LNCaP clone FGC (cell line): ENCODE results near the gene INPP4B.

Experiments
- DNase-seq: peaks from one replicate; pipeline ENCODE4 v3.0.0-alpha.2; 2011; ENCODE audit warnings: low read depth
- H3K4me3 ChIP-seq: 2 replicates; pipeline ENCODE4 v1.5.1; 2011; ENCODE audit warnings: mild to moderate bottlenecking, low read depth, low read length, control low read depth
- CTCF ChIP-seq: IDR thresholded peaks from 2 replicates; pipeline ENCODE4 v1.5.1; 2012; ENCODE audit warnings: mild to moderate bottlenecking; ENCODE audit not compliant: control insufficient read depth, insufficient read depth; ENCODE audit errors: extremely low read depth

INPP4B gene

GRCh38 chr4:142161086-142161485, 685.0 kb downstream of the INPP4B start:
- DNase-seq = no peak
- TF ChIP-seq CTCF = no peak
- no peak overlapping the region for H3K4me3 ChIP-seq

- no peak overlapping the region for H3K4me3 ChIP-seq
- TF ChIP-seq CTCF = no peak
- DNase-seq = no peak
These were observed 685.6 kb downstream of the INPP4B start for GRCh38 chr4:142160509-142160908.

- no peak for DNase-seq
- TF ChIP-seq CTCF = no peak
- H3K4me3 ChIP-seq = no peak overlapping the region
These were observed 687.1 kb downstream of the INPP4B start for GRCh38 chr4:142158980-142159379.

GRCh38 chr4:142156256-142156655, 689.8 kb downstream of the INPP4B start:
- H3K4me3 ChIP-seq = no peak overlapping the region
- TF ChIP-seq CTCF = no peak
- DNase-seq = no peak

- H3K4me3 ChIP-seq = no peak overlapping the region
- DNase-seq = no peak
- no peak for TF ChIP-seq CTCF
These were observed 690.8 kb downstream of the INPP4B start for GRCh38 chr4:142155347-142155746.

- H3K4me3 ChIP-seq = no peak overlapping the region
- no peak for DNase-seq
- no peak for TF ChIP-seq CTCF
These were observed 695.6 kb downstream of the INPP4B start for GRCh38 chr4:142150483-142150882.

- no peak overlapping the region for H3K4me3 ChIP-seq
- no peak for TF ChIP-seq CTCF
- DNase-seq = no peak
These were observed 701.3 kb downstream of the INPP4B start for GRCh38 chr4:142144813-142145212.
